Uterus (tissue), 4 donors: ENCODE data around the gene HJV. TPM values are rescaled to one million over a fixed set of nuclear protein-coding genes. Genes with fewer than 3 reads are reported as not detected.
"Not testable (repeated sequence)": the region's sequence is repeated elsewhere in the genome, so short reads cannot be mapped to it uniquely, and the experiment has no call there.

Source experiments
- DNase-seq, 2 donors: peaks; one replicate each; pipeline ENCODE4 v3.0.0-alpha.2; 2019 to 2020
- H3K27ac ChIP-seq, 2 donors: fragments of 200-600 bp; sonication (generic); 1 replicate in 1 of 2; 2 replicates in 1 of 2; pipeline ENCODE4 v1.5.1; 2016 to 2018
- H3K27me3 ChIP-seq, 2 donors: fragments of 200-600 bp; sonication (generic); one replicate each; pipeline ENCODE4 v1.5.1; 2018 to 2019; ENCODE audit warnings: control low read depth in 1 of 2
- H3K36me3 ChIP-seq, 2 donors: fragments of 200-600 bp; sonication (generic); one replicate each; pipeline ENCODE4 v1.5.1; 2019; ENCODE audit warnings: control low read depth in 1 of 2
- H3K4me1 ChIP-seq, 2 donors: fragments of 200-600 bp; sonication (generic); one replicate each; pipeline ENCODE4 v1.5.1; 2018 to 2019; ENCODE audit warnings: control low read depth in 1 of 2
- H3K4me3 ChIP-seq, 2 donors: fragments of 200-600 bp; sonication (generic); 1 replicate in 1 of 2; 2 replicates in 1 of 2; pipeline ENCODE4 v1.5.1; 2018 to 2019; ENCODE audit warnings: mild to moderate bottlenecking in 1 of 2
- H3K9me3 ChIP-seq, 2 donors: fragments of 200-600 bp; sonication (generic); one replicate each; pipeline ENCODE4 v1.5.1; 2019; ENCODE audit warnings: control low read depth in 1 of 2
- POLR2A ChIP-seq, 2 donors: fragments of 450-650 bp; IDR thresholded peaks; one replicate each; pipeline ENCODE4 v1.6.1; 2016; ENCODE audit warnings: antibody characterized with exemption in 2 of 2, mild to moderate bottlenecking in 1 of 2, moderate library complexity in 1 of 2
- intact Hi-C: fragments of 100-400 bp; cut with DNase I; formaldehyde crosslinking; loops from one replicate; pipeline ENCODE4 v1.15.1; 2023; ENCODE audit warnings: low total_unique reads
- total RNA-seq, 4 donors: library from RNA; depleted of rRNA in 3 of 4; stranded (reverse); fragments of >200 nt in 3 of 4; gene quantifications; one replicate each; pipeline versions ENCODE4 v1.1.0 to v1.2.4, GENCODE V29; 2014 to 2023
- TF ChIP-seq, protein P1 (sequence below), 4 experiments: fragments of 200-600 bp in 2 of 4; fragments of 450-650 bp in 2 of 4; sonication (generic) in 2 of 4; IDR thresholded peaks; one replicate each; pipeline ENCODE4 v1.5.1; 2016 to 2019; ENCODE audit warnings: antibody characterized with exemption in 4 of 4, mild to moderate bottlenecking in 2 of 4, moderate library complexity in 1 of 4
- donor health status: DM: yes; HTN: yes; CAD: no.

Gene HJV, protein sequence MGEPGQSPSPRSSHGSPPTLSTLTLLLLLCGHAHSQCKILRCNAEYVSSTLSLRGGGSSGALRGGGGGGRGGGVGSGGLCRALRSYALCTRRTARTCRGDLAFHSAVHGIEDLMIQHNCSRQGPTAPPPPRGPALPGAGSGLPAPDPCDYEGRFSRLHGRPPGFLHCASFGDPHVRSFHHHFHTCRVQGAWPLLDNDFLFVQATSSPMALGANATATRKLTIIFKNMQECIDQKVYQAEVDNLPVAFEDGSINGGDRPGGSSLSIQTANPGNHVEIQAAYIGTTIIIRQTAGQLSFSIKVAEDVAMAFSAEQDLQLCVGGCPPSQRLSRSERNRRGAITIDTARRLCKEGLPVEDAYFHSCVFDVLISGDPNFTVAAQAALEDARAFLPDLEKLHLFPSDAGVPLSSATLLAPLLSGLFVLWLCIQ
- total RNA-seq: not detected

DNA sequence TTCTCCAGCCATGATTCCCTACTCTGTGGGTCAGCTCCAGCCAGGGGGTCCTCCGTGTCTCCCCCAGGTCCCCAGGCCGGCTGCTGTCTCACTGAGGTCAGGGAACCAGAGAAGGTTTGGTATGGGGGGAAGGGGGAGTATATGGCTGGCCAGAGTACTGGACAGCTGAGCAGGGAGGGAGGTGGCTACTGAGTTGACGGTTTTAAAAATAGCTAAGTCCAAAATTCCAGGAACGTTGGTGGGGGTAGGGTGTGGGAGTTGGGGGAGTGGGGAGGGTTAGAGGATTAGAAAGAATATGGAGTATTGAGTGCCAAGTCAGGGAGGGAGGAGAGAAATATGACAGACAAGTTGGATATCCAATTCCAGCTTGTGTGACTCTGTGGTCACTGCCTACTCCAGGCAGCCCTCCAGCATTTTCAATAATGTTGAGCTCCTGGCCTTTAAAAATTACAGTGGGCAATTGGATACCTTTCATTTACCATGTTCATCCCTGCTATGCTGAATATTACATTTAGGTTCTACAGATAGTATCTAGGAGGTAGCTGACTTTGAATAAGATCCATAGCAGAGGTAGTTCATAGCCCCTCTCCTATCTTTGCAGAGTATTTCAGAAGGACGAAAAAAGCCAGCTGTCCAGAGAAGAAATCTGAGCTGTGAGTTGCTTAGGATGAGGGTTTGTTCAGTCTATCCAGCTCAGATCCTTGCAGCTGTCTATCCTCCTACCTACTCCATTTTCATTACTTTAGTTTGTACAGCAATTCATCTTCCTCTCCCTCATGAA is at the start of gene HJV:
Gene HJV, minus strand, starts transcription at position 114 of the 781 bp plus-strand sequence. CDS start 1,504 bp downstream, outside the sequence.
- no peaks in the 10 kb centered on the region for H3K36me3 ChIP-seq
- intact Hi-C loops: no loop called here
- H3K9me3 ChIP-seq: no peaks in the 10 kb centered on the region
- no peak within 1 kb of the TSS for H3K27ac ChIP-seq
- H3K4me1 ChIP-seq: no peaks in the 10 kb centered on the region
- H3K27me3 ChIP-seq: no peaks in the 10 kb centered on the region
- H3K4me3 ChIP-seq: no peak within 1 kb of the TSS
- DNase-seq: no peak
- TF ChIP-seq POLR2A (IDR thresholded peaks at IDR 0.05): no peak
- TF ChIP-seq, protein P1, sequence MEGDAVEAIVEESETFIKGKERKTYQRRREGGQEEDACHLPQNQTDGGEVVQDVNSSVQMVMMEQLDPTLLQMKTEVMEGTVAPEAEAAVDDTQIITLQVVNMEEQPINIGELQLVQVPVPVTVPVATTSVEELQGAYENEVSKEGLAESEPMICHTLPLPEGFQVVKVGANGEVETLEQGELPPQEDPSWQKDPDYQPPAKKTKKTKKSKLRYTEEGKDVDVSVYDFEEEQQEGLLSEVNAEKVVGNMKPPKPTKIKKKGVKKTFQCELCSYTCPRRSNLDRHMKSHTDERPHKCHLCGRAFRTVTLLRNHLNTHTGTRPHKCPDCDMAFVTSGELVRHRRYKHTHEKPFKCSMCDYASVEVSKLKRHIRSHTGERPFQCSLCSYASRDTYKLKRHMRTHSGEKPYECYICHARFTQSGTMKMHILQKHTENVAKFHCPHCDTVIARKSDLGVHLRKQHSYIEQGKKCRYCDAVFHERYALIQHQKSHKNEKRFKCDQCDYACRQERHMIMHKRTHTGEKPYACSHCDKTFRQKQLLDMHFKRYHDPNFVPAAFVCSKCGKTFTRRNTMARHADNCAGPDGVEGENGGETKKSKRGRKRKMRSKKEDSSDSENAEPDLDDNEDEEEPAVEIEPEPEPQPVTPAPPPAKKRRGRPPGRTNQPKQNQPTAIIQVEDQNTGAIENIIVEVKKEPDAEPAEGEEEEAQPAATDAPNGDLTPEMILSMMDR (IDR thresholded peaks at IDR 0.05): no peak

DNA sequence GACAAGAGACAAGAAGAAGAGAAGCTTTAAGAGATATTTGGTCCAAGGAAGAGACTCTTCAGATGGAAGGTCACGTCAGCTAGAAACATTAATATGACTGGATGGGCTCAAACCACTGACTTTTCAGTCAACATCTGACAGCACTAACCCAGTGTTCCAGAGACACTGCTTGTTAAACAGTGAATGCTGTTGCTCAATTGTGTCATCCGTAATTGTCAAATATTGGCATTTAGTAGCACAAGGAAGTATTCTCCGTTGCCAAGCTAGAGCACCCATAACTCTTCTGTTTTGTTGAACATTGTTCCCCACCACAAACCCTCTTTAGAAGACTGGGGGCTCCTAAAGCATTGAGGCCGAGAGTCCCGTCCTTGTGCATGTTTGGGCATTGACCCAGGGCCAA is 37.6 kb upstream of the HJV start:
- H3K4me3 ChIP-seq, H3K9me3 ChIP-seq, H3K27me3 ChIP-seq, DNase-seq, H3K36me3 ChIP-seq, H3K27ac ChIP-seq, H3K4me1 ChIP-seq, intact Hi-C loops: not testable (repeated sequence)

DNA sequence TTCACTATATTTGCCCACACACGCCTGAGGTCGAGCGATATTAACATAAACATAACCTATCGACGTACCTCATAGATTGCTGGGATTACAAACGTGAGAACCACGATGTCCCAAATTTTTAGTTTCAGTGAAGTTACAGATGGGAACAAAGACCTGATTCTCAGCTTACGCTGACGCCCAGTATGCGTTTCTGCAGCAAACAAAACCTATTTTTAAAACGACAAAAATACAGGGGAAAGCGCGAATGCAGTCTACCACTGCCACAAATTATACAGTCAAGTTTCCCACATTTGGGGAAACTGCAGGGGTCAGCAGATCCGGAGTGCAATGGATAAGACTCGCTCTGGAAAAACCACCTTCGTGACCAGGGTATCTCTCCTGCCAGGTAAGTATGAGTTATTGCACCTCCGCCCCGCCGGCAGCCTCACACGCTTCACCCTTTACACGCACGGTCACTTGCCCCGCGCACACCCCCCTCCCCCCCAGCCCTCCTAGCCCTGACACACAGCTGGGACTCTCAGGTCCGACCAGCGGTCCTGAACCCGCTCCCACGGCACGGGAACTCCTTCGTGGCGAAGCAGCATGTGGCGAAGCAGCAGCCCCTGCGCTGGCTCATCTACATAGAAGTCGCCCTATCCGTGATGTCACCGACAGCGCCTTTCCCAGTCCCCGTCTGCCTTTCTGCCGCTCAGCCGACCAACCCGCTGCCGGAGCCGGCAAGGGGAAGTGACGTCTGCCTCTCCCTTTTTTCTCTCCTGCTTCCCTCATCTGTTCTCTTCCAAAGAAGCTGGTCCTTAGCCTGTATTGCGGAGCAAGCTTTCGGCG is 30.5 kb upstream of the HJV start:
- intact Hi-C loops, H3K9me3 ChIP-seq, H3K27me3 ChIP-seq, H3K36me3 ChIP-seq, H3K4me1 ChIP-seq: not testable (repeated sequence)
- peak; percentile 80 to 85 for DNase-seq
- peak overlapping the region; percentile 31 to 42 for H3K4me3 ChIP-seq
- TF ChIP-seq POLR2A (IDR thresholded peaks at IDR 0.05): peak in 1 of 2 donors; percentile 16
- H3K27ac ChIP-seq: peak overlapping the region; percentile 81 to 82

DNA sequence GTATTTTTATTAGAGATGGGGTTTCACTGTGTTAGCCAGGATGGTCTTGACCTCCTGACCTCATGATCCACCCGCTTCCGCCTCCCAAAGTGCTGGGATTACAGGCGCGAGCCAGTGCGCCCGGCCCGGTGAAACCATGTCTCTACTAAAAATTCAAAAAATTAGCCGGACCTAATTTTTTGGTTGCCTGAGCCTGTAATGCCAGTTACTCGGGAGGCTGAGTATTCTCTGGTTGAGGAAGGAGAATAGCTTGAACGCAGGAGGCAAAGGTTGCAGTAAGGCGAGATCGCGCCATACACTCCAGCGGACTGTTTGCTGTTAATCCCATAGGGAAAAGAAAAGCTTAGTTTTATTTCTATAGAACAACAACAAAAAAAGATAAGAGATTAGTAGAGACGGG is 29.9 kb upstream of the HJV start:
- Histone ChIP-seq H3K4me1 (no peaks in the 10 kb centered on the region), H3K27me3 (no peaks in the 10 kb centered on the region), H3K4me3 (peak overlapping the region; percentile 31 to 42), H3K27ac (peak overlapping the region; percentile 81 to 82), H3K36me3 (no peaks in the 10 kb centered on the region), H3K9me3 (no peaks in the 10 kb centered on the region)
- TF ChIP-seq, protein P1 (IDR thresholded peaks at IDR 0.05): no peak
- no peak for TF ChIP-seq POLR2A (IDR thresholded peaks at IDR 0.05)
- intact Hi-C loops: no loop called here
- no peak for DNase-seq

DNA sequence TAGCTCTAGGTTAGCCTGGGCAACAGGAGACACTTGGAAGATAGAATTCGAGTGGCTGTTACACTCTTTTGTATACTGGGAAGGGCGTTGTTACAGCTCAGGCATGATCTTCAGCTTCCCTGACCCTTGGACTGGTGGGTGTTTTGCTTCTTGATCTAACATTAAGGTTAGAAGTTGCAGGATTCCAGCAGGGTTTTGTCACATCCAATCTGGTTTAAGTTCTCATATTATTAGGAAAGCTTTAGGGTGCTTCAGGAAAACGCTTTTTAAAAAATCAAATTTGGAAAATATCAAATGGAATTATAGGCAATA is 29.1 kb upstream of the HJV start:
- H3K9me3 ChIP-seq, DNase-seq, H3K27me3 ChIP-seq, intact Hi-C loops, H3K36me3 ChIP-seq, H3K4me3 ChIP-seq, H3K4me1 ChIP-seq, H3K27ac ChIP-seq: not testable (repeated sequence)

DNA sequence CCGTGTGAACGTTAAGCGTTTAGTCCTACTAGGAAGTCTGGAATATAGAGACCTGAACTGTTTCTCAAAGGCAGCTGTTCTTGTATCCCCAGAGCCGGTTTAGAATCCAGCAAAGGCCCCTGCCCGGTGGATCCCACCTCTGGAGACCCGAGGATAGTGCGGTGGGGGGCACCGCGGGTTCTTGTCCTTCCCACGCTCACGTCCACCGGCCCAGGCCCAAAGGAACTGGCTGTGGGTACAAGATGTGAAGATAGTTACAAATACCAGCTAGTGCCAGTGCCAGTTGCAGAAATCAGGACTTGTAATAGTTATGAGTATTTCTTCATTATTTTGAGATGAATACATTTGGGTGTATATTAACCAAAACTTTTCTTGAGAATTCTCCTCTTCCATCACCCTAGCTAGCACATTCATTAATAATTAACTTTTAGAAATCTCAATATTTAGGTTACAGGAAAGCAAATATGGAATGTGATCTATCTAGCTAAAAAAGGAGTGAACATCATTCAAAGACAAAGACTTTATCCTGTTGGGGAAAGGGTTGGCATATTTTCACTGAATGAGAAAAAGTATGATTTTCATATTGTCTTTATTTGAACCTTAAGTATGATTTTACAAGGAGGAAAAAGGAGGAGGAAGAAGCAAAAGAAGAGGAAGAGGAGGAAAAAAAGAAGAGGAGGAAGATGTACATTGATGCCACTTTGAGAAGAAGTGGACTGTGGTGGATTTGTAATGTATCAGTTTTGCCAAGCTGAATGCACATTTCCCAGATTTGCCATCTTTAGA is 28.5 kb upstream of the HJV start:
- H3K4me3 ChIP-seq, H3K27me3 ChIP-seq, H3K36me3 ChIP-seq, DNase-seq, H3K27ac ChIP-seq, intact Hi-C loops, H3K4me1 ChIP-seq, H3K9me3 ChIP-seq: not testable (repeated sequence)
